ENCODE measurements around the gene CPSF7.
A peak's percentile ranks its signal among the peaks of the same experiment; 100 is the strongest.

Gene CPSF7

DNA sequence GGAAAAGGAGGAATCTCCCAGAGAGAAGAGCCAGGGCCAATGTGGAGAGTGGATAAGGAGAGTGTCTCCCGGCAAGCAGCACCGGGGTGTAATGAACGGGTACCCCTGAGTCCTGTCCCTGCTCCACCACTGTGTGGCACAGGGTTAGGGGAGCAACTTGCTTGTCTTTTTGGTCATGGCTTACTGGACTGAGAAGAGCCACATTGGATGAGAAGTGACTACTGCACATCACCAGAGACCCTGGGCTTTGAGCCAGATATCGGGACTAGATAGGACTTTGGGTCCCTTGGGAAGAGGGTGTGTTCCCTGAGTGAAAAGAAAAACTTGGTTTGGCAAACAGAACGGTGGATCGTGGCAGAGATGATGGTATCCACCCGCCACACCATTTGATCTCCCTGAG is 24.7 kb upstream of the CPSF7 start:
- CTCF ChIA-PET, result interaction anchor here (0.6 to 0.8 kb wide), 3 partner anchors 20 to 45 kb away, joined by 3 to 6 read pairs (median 3); no protein-coding TSS in a partner anchor
- no peak overlapping the region for H3K27ac ChIP-seq
- TF ChIP-seq, protein P1, sequence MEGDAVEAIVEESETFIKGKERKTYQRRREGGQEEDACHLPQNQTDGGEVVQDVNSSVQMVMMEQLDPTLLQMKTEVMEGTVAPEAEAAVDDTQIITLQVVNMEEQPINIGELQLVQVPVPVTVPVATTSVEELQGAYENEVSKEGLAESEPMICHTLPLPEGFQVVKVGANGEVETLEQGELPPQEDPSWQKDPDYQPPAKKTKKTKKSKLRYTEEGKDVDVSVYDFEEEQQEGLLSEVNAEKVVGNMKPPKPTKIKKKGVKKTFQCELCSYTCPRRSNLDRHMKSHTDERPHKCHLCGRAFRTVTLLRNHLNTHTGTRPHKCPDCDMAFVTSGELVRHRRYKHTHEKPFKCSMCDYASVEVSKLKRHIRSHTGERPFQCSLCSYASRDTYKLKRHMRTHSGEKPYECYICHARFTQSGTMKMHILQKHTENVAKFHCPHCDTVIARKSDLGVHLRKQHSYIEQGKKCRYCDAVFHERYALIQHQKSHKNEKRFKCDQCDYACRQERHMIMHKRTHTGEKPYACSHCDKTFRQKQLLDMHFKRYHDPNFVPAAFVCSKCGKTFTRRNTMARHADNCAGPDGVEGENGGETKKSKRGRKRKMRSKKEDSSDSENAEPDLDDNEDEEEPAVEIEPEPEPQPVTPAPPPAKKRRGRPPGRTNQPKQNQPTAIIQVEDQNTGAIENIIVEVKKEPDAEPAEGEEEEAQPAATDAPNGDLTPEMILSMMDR (conservative IDR thresholded peaks at IDR 0.05; ENCODE audit: low read depth), result no peak
- POLR2A ChIA-PET (ENCODE audit: low non-redundant PET), result no interaction called here
- DNase-seq (ENCODE audit: low spot score), result no peak

DNA sequence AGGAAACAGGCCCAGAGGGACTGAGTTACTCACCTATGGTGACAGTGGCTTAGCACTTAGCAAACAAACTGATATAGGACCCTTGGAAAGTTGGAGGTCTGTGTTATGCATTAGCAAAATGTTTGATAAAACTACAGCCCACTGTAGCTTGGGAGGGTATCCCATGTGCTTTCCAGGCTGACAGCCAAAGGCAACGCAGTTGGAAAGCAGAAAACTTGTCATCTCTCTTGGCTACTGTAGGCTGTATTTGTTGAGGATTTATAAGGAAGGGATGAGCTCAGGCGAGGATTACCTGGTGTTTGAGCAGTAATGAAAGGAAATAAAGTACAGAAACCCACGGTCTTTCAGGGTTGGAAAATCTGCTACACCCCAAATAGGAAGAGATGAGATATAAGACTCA is 23.9 kb upstream of the CPSF7 start:
- no peak for DNase-seq (ENCODE audit: low spot score)
- TF ChIP-seq, protein P1 (conservative IDR thresholded peaks at IDR 0.05; ENCODE audit: low read depth), result no peak
- no peak overlapping the region for H3K27ac ChIP-seq
- POLR2A ChIA-PET (ENCODE audit: low non-redundant PET), result no interaction called here
- CTCF ChIA-PET, result interaction anchor here (0.6 to 0.9 kb wide), 3 partner anchors 23 to 64 kb away, joined by 3 read pairs; no protein-coding TSS in a partner anchor

DNA sequence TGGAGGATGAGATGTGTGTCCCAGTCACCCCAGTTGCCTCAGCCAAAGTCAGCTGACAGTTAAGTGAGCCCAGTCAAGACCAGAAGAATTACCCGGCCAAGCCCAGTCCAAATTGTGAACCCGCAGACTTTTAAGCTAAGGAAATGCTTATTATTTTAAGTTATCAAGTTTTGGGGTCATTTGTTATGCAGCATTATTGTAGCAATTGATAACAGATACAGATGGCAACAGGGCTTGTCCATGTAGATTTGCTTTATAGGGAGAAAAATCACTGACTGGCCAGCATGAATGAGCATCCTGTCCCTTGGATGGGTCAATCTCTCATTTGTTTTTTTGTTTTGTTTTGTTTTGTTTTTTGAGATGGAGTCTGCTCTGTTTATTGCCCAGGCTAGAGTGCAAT is 23.1 kb upstream of the CPSF7 start:
- TF ChIP-seq, protein P1 (conservative IDR thresholded peaks at IDR 0.05; ENCODE audit: low read depth), result no peak
- no peak for DNase-seq (ENCODE audit: low spot score)
- ChIA-PET CTCF (interaction anchor here (0.7 kb wide), 1 partner anchor 17 kb away, joined by 3 read pairs; no protein-coding TSS in a partner anchor), POLR2A (ENCODE audit: low non-redundant PET) (no interaction called here)
- no peak overlapping the region for H3K27ac ChIP-seq

DNA sequence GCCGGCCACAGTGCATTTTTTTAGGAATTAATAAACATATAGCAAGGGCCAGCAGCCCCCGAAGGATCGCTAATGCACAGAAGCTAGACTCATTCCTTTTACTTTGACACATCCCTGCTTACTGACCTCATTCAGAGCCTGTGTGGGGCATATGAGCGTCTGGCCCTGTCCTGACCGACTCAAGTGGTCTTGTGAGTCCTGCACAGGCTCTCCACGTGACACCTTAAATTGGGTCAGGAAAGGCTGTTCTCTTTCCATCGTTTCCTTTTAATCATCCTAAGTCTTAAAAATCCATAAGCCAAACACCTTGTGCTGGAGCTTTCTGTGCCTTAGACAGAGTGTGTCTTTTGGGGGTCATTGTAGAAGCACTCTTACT is 18.8 kb upstream of the CPSF7 start:
- ChIA-PET POLR2A (ENCODE audit: low non-redundant PET) (no interaction called here), CTCF (interaction anchor here (0.7 to 3.2 kb wide), 3 partner anchors 68 to 179 kb away, joined by 3 to 16 read pairs (median 13); no protein-coding TSS in a partner anchor)
- H3K27ac ChIP-seq, result no peak overlapping the region
- TF ChIP-seq, protein P1 (conservative IDR thresholded peaks at IDR 0.05; ENCODE audit: low read depth), result no peak
- DNase-seq (ENCODE audit: low spot score), result no peak

DNA sequence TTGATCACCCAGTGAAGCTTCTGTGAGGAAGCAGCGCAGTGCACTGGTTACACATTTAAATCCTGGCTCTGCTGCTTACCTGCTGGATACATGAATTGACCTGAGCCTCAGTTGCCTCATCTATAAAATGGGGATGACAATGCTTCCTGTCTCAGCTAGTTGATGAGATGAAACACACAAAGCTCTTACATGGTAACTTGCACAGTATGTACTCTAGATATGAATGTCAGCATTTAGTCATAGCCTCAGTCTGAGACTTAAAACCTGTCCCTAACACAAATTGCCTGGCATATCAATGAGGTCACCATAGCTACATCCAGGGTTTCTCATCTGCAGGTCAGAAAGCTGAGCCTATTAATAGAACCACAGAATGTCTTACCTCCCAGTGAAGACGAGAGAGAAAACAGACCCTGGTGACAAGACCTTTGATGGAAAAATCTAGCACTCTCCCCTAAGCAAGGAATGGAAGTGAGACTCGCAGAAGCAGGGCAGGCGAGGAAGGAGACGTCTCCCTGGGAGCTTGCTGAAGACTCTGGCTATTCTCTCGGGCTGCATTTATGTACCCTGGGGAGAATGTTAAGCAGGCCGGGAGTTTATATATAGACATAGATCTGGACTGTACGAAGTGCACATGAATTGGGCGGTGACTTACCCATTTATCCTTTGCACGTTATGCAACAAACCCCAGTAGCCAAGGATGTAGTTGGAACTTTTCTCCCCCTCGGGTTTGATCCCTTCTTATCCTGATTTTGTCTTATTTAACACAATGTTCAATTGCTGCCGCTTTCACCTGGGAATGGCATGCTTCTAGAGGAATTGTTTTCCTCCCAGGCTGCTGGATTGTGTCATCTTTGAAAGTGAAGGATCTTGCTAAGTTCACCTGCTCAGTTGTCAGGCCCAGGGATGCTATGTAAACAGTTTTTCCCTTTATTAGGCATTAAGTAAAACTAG is 18.1 kb upstream of the CPSF7 start:
- TF ChIP-seq, protein P1 (conservative IDR thresholded peaks at IDR 0.05; ENCODE audit: low read depth), result no peak
- POLR2A ChIA-PET (ENCODE audit: low non-redundant PET), result no interaction called here
- CTCF ChIA-PET, result interaction anchor here (0.6 to 3.6 kb wide), 6 partner anchors 12 to 309 kb away, joined by 3 to 25 read pairs (median 8); no protein-coding TSS in a partner anchor
- no peak overlapping the region for H3K27ac ChIP-seq
- DNase-seq (ENCODE audit: low spot score), result no peak

DNA sequence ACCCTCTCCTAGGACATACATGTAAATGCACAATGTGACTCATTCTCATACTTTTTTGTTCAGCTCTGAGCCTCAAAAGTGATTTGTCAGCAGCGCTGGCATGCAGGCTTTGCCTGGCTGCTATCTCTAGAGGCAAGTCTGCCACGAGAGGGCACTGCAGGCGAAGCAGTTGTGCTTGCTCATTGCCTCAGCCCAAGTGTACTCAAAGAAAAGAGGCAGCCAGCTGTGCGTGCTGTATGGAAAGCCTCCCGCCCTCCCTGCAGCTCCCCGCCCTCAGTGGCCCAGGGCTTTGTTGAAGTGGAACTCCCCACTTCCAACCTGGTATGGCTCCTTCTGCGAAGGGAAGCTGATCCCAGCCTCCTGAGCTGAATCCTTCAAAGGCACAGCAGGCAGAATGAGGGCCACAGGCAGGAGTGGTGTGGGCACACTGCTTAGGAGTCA is 16.5 kb upstream of the CPSF7 start:
- TF ChIP-seq, protein P1 (conservative IDR thresholded peaks at IDR 0.05; ENCODE audit: low read depth), result peak; percentile 89
- peak overlapping the region; percentile 57 for H3K27ac ChIP-seq
- ChIA-PET POLR2A (ENCODE audit: low non-redundant PET) (no interaction called here), CTCF (interaction anchor here (0.5 to 3.6 kb wide), 31 partner anchors 9 to 440 kb away, joined by 3 to 29 read pairs (median 4); partner anchors contain the start of genes LRRC10B and SYT7)
- DNase-seq (ENCODE audit: low spot score), result peak; percentile 87

Measured in RWPE1 (cell line).